Measurements from ENCODE around the gene CTNND1. TPM values are rescaled to one million over a fixed set of nuclear protein-coding genes. Genes with fewer than 3 reads are reported as not detected.

CTNND1 gene
- total RNA-seq, 2 donors from 2014 or later = 375 to 416 TPM

- Histone ChIP-seq H3K4me1 (peaks cover 33% of the 10 kb centered on the region), H3K9me3 (no peaks in the 10 kb centered on the region), H3K27me3 (no peaks in the 10 kb centered on the region), H3K9ac (ENCODE audit: low read depth in 2 of 2, low read length in 2 of 2) (peak overlapping the region in 1 of 2 donors; percentile 69), H3K4me3 (no peak overlapping the region), H3K36me3 (no peaks in the 10 kb centered on the region), H3K27ac (peak overlapping the region; percentile 86)
- intact Hi-C loops (cut with DNase I) = no loop called here
- TF ChIP-seq, protein P1, sequence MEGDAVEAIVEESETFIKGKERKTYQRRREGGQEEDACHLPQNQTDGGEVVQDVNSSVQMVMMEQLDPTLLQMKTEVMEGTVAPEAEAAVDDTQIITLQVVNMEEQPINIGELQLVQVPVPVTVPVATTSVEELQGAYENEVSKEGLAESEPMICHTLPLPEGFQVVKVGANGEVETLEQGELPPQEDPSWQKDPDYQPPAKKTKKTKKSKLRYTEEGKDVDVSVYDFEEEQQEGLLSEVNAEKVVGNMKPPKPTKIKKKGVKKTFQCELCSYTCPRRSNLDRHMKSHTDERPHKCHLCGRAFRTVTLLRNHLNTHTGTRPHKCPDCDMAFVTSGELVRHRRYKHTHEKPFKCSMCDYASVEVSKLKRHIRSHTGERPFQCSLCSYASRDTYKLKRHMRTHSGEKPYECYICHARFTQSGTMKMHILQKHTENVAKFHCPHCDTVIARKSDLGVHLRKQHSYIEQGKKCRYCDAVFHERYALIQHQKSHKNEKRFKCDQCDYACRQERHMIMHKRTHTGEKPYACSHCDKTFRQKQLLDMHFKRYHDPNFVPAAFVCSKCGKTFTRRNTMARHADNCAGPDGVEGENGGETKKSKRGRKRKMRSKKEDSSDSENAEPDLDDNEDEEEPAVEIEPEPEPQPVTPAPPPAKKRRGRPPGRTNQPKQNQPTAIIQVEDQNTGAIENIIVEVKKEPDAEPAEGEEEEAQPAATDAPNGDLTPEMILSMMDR (IDR thresholded peaks at IDR 0.05) = no peak
- no peak for DNase-seq
These were observed 15.1 kb downstream of the CTNND1 start for GRCh38 chr11:57776577-57777210.

GRCh38 chr11:57777969-57778317 lies 16.3 kb downstream of the CTNND1 start:
- intact Hi-C loops (cut with DNase I) = no loop called here
- H3K4me1 ChIP-seq = peaks cover 45% of the 10 kb centered on the region
- H3K9ac ChIP-seq (ENCODE audit: low read depth in 2 of 2, low read length in 2 of 2) = peak overlapping the region in 1 of 2 donors; percentile 63
- H3K4me3 ChIP-seq = no peak overlapping the region
- TF ChIP-seq, protein P1 (IDR thresholded peaks at IDR 0.05) = no peak
- no peaks in the 10 kb centered on the region for H3K27me3 ChIP-seq
- peak; percentile 87 for DNase-seq
- H3K9me3 ChIP-seq = no peaks in the 10 kb centered on the region
- no peaks in the 10 kb centered on the region for H3K36me3 ChIP-seq
- peak overlapping the region; percentile 86 for H3K27ac ChIP-seq

DNA sequence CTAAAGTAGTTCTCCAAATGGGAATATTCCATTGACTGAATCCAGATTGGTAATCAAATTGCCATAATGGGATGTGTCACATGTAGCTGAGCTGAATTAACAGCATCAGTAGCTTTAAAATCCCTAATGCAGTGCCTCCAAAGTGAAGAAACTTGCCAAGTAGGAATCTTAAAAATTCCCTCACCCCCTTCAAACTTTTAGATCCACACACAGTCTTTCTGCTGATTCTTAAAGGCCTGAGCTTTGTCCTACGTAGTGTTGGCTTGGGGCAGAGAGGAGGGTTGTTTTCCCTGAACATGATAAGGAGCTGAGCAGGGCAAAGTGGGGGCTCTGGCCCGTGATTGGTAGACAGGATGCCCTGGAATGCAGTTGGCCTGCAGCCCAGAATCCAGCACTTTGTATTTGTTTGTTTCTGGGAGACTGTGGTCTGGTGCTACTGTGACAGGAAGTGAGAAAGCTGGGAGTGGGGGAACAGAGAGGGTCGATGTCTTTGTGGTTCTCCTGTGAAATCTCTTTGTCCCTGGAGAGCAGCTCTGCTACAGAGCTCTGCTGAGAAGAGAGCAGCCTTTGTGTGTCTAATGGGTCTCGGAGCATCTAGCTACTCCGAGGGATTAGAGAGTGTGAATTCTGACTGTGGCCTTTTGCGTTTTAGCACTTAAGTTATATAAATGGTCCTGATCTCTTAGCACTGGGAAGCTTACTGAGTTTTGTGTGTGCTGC lies 16.9 kb downstream of the CTNND1 start:
- Histone ChIP-seq H3K4me1 (peaks cover 44% of the 10 kb centered on the region), H3K9ac (ENCODE audit: low read depth in 2 of 2, low read length in 2 of 2) (peak overlapping the region; percentile 49 to 63), H3K36me3 (no peaks in the 10 kb centered on the region), H3K9me3 (no peaks in the 10 kb centered on the region), H3K27me3 (no peaks in the 10 kb centered on the region), H3K4me3 (no peak overlapping the region), H3K27ac (peak overlapping the region; percentile 86)
- TF ChIP-seq, protein P1 (IDR thresholded peaks at IDR 0.05) = no peak
- intact Hi-C loops (cut with DNase I) = no loop called here
- peak; percentile 93 for DNase-seq

DNA sequence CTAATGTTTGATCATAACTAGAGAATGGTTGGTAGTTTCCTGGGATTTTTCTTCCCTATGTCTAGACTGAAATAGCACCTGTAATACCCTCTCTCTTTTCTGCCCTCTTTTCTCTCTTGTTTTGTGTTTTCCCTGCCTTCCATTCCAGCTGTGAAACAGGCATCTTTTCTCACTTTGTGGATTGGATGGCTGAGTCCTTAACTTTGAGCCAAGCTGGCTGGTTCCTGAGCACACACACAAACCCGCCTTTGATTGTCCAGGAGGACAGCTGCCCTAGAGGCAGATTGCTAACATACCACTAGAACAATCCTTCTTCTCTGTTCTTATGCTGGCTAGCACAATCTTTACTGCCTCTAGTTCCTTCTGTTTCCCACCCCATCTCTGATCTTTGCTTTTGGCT lies 17.7 kb downstream of the CTNND1 start:
- Histone ChIP-seq H3K27ac (peak overlapping the region; percentile 86), H3K4me3 (no peak overlapping the region), H3K9me3 (no peaks in the 10 kb centered on the region), H3K4me1 (peaks cover 38% of the 10 kb centered on the region), H3K9ac (ENCODE audit: low read depth in 2 of 2, low read length in 2 of 2) (peak overlapping the region; percentile 33 to 63), H3K36me3 (no peaks in the 10 kb centered on the region), H3K27me3 (no peaks in the 10 kb centered on the region)
- intact Hi-C loops (cut with DNase I) = no loop called here
- TF ChIP-seq, protein P1 (IDR thresholded peaks at IDR 0.05) = no peak
- DNase-seq = no peak

DNA sequence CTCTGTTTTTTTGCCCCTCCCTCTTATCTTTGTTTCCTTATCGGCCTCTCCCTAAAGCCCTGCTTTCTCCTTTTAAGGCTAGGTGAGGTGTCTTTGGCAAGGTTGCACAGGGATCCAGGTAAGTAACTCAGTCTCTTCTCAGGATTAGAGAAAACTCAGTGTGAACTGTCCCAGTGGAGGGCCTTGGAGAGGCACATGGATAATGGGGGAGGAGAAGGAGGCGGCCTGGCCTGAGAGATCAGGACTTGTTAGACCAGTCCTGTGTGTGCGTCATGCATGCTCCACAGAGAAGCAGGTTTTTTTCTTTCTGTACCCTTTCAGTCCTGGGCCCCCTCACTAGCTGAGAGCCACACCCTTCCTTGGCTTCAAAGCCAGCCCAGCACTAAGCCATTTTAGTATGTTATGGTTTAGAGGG lies 19.9 kb downstream of the CTNND1 start:
- intact Hi-C loops (cut with DNase I) = no loop called here
- TF ChIP-seq, protein P1 (IDR thresholded peaks at IDR 0.05) = no peak
- DNase-seq = peak; percentile 82
- peak overlapping the region; percentile 86 for H3K27ac ChIP-seq
- peak overlapping the region; percentile 63 to 69 for H3K9ac ChIP-seq (ENCODE audit: low read depth in 2 of 2, low read length in 2 of 2)
- no peak overlapping the region for H3K4me3 ChIP-seq
- no peaks in the 10 kb centered on the region for H3K36me3 ChIP-seq
- peaks cover 54% of the 10 kb centered on the region for H3K4me1 ChIP-seq
- H3K9me3 ChIP-seq = no peaks in the 10 kb centered on the region
- no peaks in the 10 kb centered on the region for H3K27me3 ChIP-seq

Measured in colonic mucosa (tissue), 4 donors.